SK-N-SH (cell line): ENCODE results near the gene SHISA8. TPM values are rescaled to one million over a fixed set of nuclear protein-coding genes. Genes with fewer than 3 reads are reported as not detected.

Experiments
- CTCF ChIA-PET: fragments of 300-600, 350-600 bp; formaldehyde crosslinking; extraction: SDS; loops from one replicate; lab custom pipeline; 2021; lab: Yijun Ruan, JAX
- POLR2A ChIA-PET: fragments of 350-600 bp; sonication (Branson Sonifier 250); formaldehyde crosslinking; extraction: SDS; loops from one replicate; lab custom pipeline; 2020; ENCODE audit warnings: antibody characterized with exemption, inconsistent platforms; lab: Yijun Ruan, JAX
- DNase-seq: peaks from one replicate; pipeline ENCODE4 v3.0.0; 2012
- H2AFZ ChIP-seq: fragments of 200-600 bp; sonication (generic); 2 replicates; pipeline ENCODE4 v1.8.1; 2016; ENCODE audit warnings: antibody characterized with exemption, mild to moderate bottlenecking, low read depth
- H3F3A ChIP-seq: fragments of 200-600 bp; sonication (generic); replicated peaks from 2 replicates; pipeline ENCODE3; 2016; ENCODE audit warnings: antibody characterized with exemption, mild to moderate bottlenecking; ENCODE audit not compliant: insufficient read depth
- H3K27ac ChIP-seq, 2 experiments: fragments of 200-500 bp in 1 of 2; fragments of 200-600 bp in 1 of 2; sonication (Bioruptor generic) in 1 of 2; sonication (generic), shearing (Covaris generic) in 1 of 2; 2 replicates each; pipeline versions ENCODE4 v1.5.1 to v1.6.1; 2014 to 2016; ENCODE audit warnings: low read depth in 2 of 2, inconsistent platforms in 1 of 2, low read length in 1 of 2, mild to moderate bottlenecking in 1 of 2, mixed read lengths in 1 of 2
- H3K27me3 ChIP-seq: fragments of 200-600 bp; sonication (generic), shearing (Covaris generic); 2 replicates; pipeline ENCODE4 v1.6.1; 2016; ENCODE audit warnings: mixed run types; ENCODE audit not compliant: insufficient read depth
- H3K36me3 ChIP-seq, 2 experiments: fragments of 200-500 bp in 1 of 2; fragments of 200-600 bp in 1 of 2; sonication (Bioruptor generic) in 1 of 2; sonication (generic) in 1 of 2; replicated peaks in 1 of 2; 2 replicates each; pipeline versions ENCODE3 to v1.5.1; 2014 to 2016; ENCODE audit warnings: low read length in 1 of 2, mild to moderate bottlenecking in 1 of 2; ENCODE audit not compliant: insufficient read depth in 2 of 2, control insufficient read depth in 1 of 2
- H3K4me1 ChIP-seq, 2 experiments: fragments of 200-500 bp in 1 of 2; fragments of 200-600 bp in 1 of 2; sonication (Bioruptor generic) in 1 of 2; sonication (generic), shearing (Covaris generic) in 1 of 2; 2 replicates each; pipeline versions ENCODE4 v1.5.1 to v1.6.1; 2014 to 2016; ENCODE audit warnings: low read depth in 1 of 2, low read length in 1 of 2, mixed run types in 1 of 2; ENCODE audit not compliant: insufficient read depth in 2 of 2, control insufficient read depth in 1 of 2
- H3K4me2 ChIP-seq: fragments of 200-600 bp; sonication (generic), shearing (Covaris generic); 2 replicates; pipeline ENCODE4 v1.6.1; 2017; ENCODE audit warnings: mixed run types
- H3K4me3 ChIP-seq, 2 experiments: fragments of 200-500 bp in 1 of 2; fragments of 200-600 bp in 1 of 2; sonication (Bioruptor generic) in 1 of 2; sonication (generic), shearing (Covaris generic) in 1 of 2; 2 replicates each; pipeline versions ENCODE4 v1.5.1 to v1.8.1; 2014 to 2016; ENCODE audit warnings: low read depth in 2 of 2, inconsistent platforms in 1 of 2, low read length in 1 of 2, mild to moderate bottlenecking in 1 of 2, mixed read lengths in 1 of 2, moderate library complexity in 1 of 2
- H3K79me2 ChIP-seq: fragments of 200-600 bp; sonication (generic); 2 replicates; pipeline ENCODE4 v1.8.1; 2017; ENCODE audit warnings: mild to moderate bottlenecking; ENCODE audit not compliant: insufficient read depth
- H3K9ac ChIP-seq: fragments of 200-600 bp; sonication (generic); 2 replicates; pipeline ENCODE4 v1.6.1; 2017; ENCODE audit warnings: mixed run types
- H3K9me2 ChIP-seq: fragments of 200-600 bp; sonication (generic); 2 replicates; pipeline ENCODE4 v1.6.1; 2017; ENCODE audit warnings: mixed run types
- H3K9me3 ChIP-seq: fragments of 200-600 bp; sonication (generic); 2 replicates; pipeline ENCODE4 v1.6.1; 2017; ENCODE audit warnings: mixed run types, mild to moderate bottlenecking, moderate library complexity
- H4K20me1 ChIP-seq: fragments of 200-600 bp; sonication (generic); 2 replicates; pipeline ENCODE4 v1.6.1; 2017; ENCODE audit warnings: mild to moderate bottlenecking, mixed run types; ENCODE audit not compliant: insufficient read depth
- EP300 ChIP-seq, 2 experiments: IDR thresholded peaks; 2 replicates each; pipeline versions ENCODE4 v1.4.0 to v1.6.1; 2012; ENCODE audit warnings: borderline replicate concordance in 1 of 2, low read depth in 1 of 2, low read length in 1 of 2
- EZH2phosphoT487 ChIP-seq: fragments of 200-600 bp; sonication (generic); IDR thresholded peaks from 2 replicates; pipeline ENCODE4 v1.6.1; 2017; ENCODE audit warnings: low read depth, mixed run types, mild to moderate bottlenecking, antibody characterized with exemption, moderate library complexity, borderline replicate concordance
- FOXJ3 ChIP-seq: sonication (generic); formaldehyde crosslinking; IDR thresholded peaks from 2 replicates; pipeline ENCODE4 v1.5.1; 2020; ENCODE audit warnings: mild to moderate bottlenecking, missing genetic modification reagents
- IRF3 ChIP-seq: fragments of 150-350 bp; IDR thresholded peaks from 2 replicates; pipeline ENCODE4 v1.6.1; 2016; ENCODE audit warnings: mild to moderate bottlenecking, low read depth, low read length
- JUND ChIP-seq: IDR thresholded peaks from 2 replicates; pipeline ENCODE4 v1.4.0; 2012
- MAX ChIP-seq: IDR thresholded peaks from 2 replicates; pipeline ENCODE4 v1.4.0; 2012; ENCODE audit warnings: low read depth
- MXI1 ChIP-seq: IDR thresholded peaks from 2 replicates; pipeline ENCODE4 v1.6.1; 2012; ENCODE audit warnings: mild to moderate bottlenecking, low read depth, low read length, improper control_type of control experiment
- NFIC ChIP-seq: IDR thresholded peaks from 2 replicates; pipeline ENCODE4 v1.4.0; 2012; ENCODE audit warnings: borderline replicate concordance
- NRF1 ChIP-seq: IDR thresholded peaks from 2 replicates; pipeline ENCODE4 v1.6.1; 2012; ENCODE audit warnings: low read depth, mild to moderate bottlenecking, low read length
- POLR2AphosphoS5 ChIP-seq: IDR thresholded peaks from 2 replicates; pipeline ENCODE4 v1.6.1; 2012; ENCODE audit warnings: low read depth, low read length
- RAD21 ChIP-seq: IDR thresholded peaks from 2 replicates; pipeline ENCODE4 v1.6.1; 2012; ENCODE audit warnings: mild to moderate bottlenecking, low read length
- REST ChIP-seq: IDR thresholded peaks from 2 replicates; pipeline ENCODE4 v1.6.1; 2012; ENCODE audit warnings: mild to moderate bottlenecking, low read depth, low read length, moderate library complexity
- RFX5 ChIP-seq: IDR thresholded peaks from 2 replicates; pipeline ENCODE4 v1.6.1; 2012; ENCODE audit warnings: mild to moderate bottlenecking, improper control_type of control experiment, low read length
- SIN3A ChIP-seq: IDR thresholded peaks from 2 replicates; pipeline ENCODE4 v1.6.1; 2012; ENCODE audit warnings: low read depth, mild to moderate bottlenecking, low read length, moderate library complexity, borderline replicate concordance
- TCF12 ChIP-seq: IDR thresholded peaks from 2 replicates; pipeline ENCODE4 v1.4.0; 2012
- TEAD4 ChIP-seq: IDR thresholded peaks from 2 replicates; pipeline ENCODE4 v1.4.0; 2012; ENCODE audit warnings: mild to moderate bottlenecking, borderline replicate concordance; ENCODE audit not compliant: insufficient read depth
- YY1 ChIP-seq: IDR thresholded peaks from 2 replicates; pipeline ENCODE4 v1.4.0; 2012; ENCODE audit warnings: low read depth, mild to moderate bottlenecking
- ZBTB33 ChIP-seq: IDR thresholded peaks from 2 replicates; pipeline ENCODE4 v1.4.0; 2012; ENCODE audit warnings: low read depth, borderline replicate concordance
- WGBS: methylation state at CpG from one replicate; pipeline ENCODE4 v1.1.6; 2017; ENCODE audit warnings: low lambda C conversion rate; 5-methylcytosine and 5-hydroxymethylcytosine counted together
- polyA plus RNA-seq, 3 experiments: library from polyadenylated mRNA; depleted of rRNA; stranded (reverse); fragments of >200 nt; gene quantifications; 2 replicates each; pipeline ENCODE4 v1.2.3, GENCODE V29; 2012

SHISA8 gene
- polyA plus RNA-seq, 1 of the 3 experiments (the other 2 are of a cell fraction), result not detected

- Histone ChIP-seq H3K36me3 (no peaks in the 10 kb centered on the region), H3K4me2 (no peak overlapping the region), H4K20me1 (no peaks in the 10 kb centered on the region), H3K79me2 (no peaks in the 10 kb centered on the region), H3K9ac (no peak overlapping the region), H3K27me3 (no peaks in the 10 kb centered on the region), H2AFZ (no peak overlapping the region), H3K4me3 (peak overlapping the region in 1 of 2 experiments; percentile 26; a peak in 1 of 4 replicates), H3K9me2 (no peaks in the 10 kb centered on the region), H3K9me3 (no peaks in the 10 kb centered on the region), H3K4me1 (peaks cover 0 to 3% of the 10 kb centered on the region in 2 experiments; a peak in 2 of 4 replicates), H3K27ac (no peak overlapping the region), H3F3A (no peaks in the 10 kb centered on the region)
- ChIA-PET CTCF (interaction anchor here (0.8 kb wide), 1 partner anchor 21 kb away, joined by 3 read pairs; no protein-coding TSS in a partner anchor), POLR2A (no interaction called here)
- WGBS, result 12% methylated on average over 3 of the region's 62 CpGs
- DNase-seq, result peak; percentile 74
- TF ChIP-seq RAD21 (no peak), ZBTB33 (no peak), NRF1 (no peak), EZH2phosphoT487 (no peak), JUND (no peak), FOXJ3 (CRISPR knock-in tag) (no peak), MAX (no peak), IRF3 (no peak), TEAD4 (no peak), SIN3A (no peak), TCF12 (no peak), NFIC (no peak), REST (no peak), EP300 (IDR thresholded peaks at IDR 0.05; ENCODE audit: borderline replicate concordance in 1 of 2, low read depth in 1 of 2, low read length in 1 of 2) (no peak), POLR2AphosphoS5 (no peak), RFX5 (no peak), YY1 (no peak), MXI1 (no peak)
- TF ChIP-seq, all 33 proteins: peak for 0
Observed at GRCh38 chr22:41919357-41920224, 4.7 kb upstream of the SHISA8 start.
